Measurements from ENCODE around the gene PLA2R1. TPM values are rescaled to one million over a fixed set of nuclear protein-coding genes. Genes with fewer than 3 reads are reported as not detected.

The PLA2R1 gene
- total RNA-seq, 4 donors from 2014 or later, result 18.3 to 52.0 (median 34.1) TPM

DNA sequence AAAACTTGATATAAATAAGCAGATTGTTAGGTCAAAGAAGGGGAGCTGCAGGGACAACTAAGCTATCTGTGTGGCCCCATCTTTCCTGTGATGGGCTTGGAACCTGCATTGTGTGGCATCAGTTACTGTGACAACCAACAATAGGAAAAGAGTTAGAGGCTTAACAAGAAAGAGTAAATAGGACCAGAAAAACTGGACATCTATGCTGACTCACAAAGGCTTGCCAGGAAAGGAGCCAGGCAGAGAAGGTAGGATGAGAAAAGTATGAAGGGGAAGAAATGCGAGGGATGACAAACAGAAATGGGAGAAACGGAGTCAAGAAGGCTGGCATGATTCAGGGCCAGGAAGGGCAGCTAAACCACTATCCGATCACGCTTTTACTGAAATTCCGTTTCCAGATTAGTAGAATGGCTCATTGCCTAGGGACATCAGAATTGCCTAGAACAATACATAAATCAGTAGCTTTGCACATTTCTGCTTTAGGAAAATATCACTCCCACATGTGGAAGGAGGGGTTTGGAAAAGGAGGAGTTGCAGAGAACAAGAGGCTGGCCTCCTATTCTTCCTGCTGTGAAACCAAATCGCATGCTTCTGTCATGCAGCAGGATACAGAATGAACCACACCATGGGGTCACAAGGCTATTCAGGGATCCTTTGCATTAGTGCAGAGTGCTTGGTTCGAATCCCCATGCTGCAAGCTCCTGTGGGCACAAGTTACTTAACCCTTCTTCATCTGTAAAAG is 7.3 kb downstream of the PLA2R1 start:
- 55 to 62% methylated on average over 7 of the region's 7 CpGs for WGBS, 2 donors
- H3K4me3 ChIP-seq (ENCODE audit: low read depth, poor library complexity, severe bottlenecking), result no peak overlapping the region
- no peak for DNase-seq (ENCODE audit: low spot score in 2 of 2)
- TF ChIP-seq, protein P1, sequence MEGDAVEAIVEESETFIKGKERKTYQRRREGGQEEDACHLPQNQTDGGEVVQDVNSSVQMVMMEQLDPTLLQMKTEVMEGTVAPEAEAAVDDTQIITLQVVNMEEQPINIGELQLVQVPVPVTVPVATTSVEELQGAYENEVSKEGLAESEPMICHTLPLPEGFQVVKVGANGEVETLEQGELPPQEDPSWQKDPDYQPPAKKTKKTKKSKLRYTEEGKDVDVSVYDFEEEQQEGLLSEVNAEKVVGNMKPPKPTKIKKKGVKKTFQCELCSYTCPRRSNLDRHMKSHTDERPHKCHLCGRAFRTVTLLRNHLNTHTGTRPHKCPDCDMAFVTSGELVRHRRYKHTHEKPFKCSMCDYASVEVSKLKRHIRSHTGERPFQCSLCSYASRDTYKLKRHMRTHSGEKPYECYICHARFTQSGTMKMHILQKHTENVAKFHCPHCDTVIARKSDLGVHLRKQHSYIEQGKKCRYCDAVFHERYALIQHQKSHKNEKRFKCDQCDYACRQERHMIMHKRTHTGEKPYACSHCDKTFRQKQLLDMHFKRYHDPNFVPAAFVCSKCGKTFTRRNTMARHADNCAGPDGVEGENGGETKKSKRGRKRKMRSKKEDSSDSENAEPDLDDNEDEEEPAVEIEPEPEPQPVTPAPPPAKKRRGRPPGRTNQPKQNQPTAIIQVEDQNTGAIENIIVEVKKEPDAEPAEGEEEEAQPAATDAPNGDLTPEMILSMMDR (IDR thresholded peaks at IDR 0.05), result no peak
- TF ChIP-seq POLR2A (IDR thresholded peaks at IDR 0.05), result no peak
- intact Hi-C loops (cut with DNase I; ENCODE audit: low total_unique reads), result no loop called here

DNA sequence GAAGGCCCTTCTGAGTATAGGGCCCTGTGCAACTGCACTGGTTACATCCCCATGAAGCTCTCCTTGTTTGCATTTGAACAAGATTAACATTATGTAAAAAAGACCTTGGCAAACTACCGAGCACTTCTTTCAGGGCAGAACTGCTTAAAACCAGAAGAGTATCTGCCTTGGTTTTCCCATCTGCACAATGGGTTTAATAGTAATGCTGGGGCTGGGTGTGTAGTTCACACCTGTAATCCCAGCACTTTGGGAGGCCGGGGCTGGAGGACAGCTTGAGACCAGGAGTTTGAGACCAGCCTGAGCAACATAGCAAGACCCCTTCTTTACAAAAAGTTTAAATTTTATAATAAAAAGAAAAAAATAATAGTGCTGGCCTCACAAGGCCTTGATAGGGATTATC is 8.5 kb downstream of the PLA2R1 start:
- no peak for DNase-seq (ENCODE audit: low spot score in 2 of 2)
- WGBS, 2 donors, result 95 to 100% methylated on average over 2 of the region's 2 CpGs
- intact Hi-C loops (cut with DNase I; ENCODE audit: low total_unique reads), result no loop called here
- H3K4me3 ChIP-seq (ENCODE audit: low read depth, poor library complexity, severe bottlenecking), result no peak overlapping the region
- TF ChIP-seq, protein P1 (IDR thresholded peaks at IDR 0.05), result no peak
- no peak for TF ChIP-seq POLR2A (IDR thresholded peaks at IDR 0.05)

DNA sequence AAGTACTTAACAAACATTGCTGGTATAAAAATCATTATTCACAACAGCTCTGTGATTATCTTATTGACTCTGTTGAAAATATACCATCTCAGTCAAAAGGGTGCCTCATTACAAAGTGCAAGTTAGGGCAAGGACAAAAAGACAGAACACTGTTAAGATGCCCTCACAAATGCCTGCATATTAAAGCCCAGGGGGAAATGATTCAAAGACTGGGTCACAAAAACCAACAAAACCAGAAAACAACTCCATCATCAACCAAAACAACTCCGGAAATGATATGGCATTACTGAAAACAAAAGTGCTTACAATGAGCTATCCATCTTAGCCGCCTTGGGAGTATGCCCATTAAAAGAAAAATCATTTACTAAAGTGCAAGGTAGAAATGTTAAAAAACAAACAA is 9.9 kb downstream of the PLA2R1 start:
- no peak for DNase-seq (ENCODE audit: low spot score in 2 of 2)
- 78 to 83% methylated on average over 2 of the region's 2 CpGs for WGBS, 2 donors
- TF ChIP-seq, protein P1 (IDR thresholded peaks at IDR 0.05), result no peak
- TF ChIP-seq POLR2A (IDR thresholded peaks at IDR 0.05), result no peak
- intact Hi-C loops (cut with DNase I; ENCODE audit: low total_unique reads), result no loop called here
- no peak overlapping the region for H3K4me3 ChIP-seq (ENCODE audit: low read depth, poor library complexity, severe bottlenecking)

DNA sequence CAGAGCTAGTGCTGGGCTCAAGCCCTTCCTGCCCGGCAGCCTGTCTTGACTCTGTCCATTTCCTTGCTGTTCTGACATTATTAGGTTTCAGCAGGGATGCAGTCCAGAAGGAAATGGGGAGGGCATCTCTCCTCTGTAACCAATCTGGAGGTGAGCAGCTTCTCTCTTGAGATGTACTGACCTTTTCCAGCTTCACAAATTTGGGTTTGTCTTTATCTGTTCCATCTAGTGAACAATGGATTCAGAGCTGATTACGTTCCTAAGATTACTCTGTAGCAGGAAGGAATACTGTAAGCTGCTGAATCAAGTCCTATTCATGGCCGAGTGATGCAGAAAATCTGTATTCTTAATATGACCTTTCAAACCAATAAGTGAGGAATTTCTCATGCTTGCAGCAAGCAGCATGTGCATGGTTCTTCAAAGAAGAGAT is 11.0 kb downstream of the PLA2R1 start:
- intact Hi-C loops (cut with DNase I; ENCODE audit: low total_unique reads), result no loop called here
- TF ChIP-seq, protein P1 (IDR thresholded peaks at IDR 0.05), result no peak
- no peak for TF ChIP-seq POLR2A (IDR thresholded peaks at IDR 0.05)
- DNase-seq (ENCODE audit: low spot score in 2 of 2), result no peak
- 53 to 58% methylated on average over 3 of the region's 3 CpGs for WGBS, 2 donors
- H3K4me3 ChIP-seq (ENCODE audit: low read depth, poor library complexity, severe bottlenecking), result no peak overlapping the region

DNA sequence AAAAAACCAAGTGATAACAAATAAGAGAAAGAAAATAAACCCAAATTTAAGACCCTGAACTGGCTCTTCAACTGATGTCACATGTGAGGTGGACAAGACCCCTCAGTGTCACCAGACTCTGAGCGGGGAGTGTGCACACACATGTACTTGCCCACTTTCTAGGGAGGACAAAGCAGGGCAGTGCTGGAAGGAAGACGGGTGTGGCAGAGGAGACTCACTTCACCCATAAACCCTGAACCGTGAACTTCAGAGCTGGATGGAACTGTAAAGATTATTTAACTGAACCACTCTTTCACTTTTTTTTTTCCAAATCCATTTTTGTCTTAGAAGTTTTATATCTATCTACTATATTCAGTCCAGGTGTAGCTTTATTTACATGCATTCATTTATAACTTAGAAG is 12.3 kb downstream of the PLA2R1 start:
- DNase-seq (ENCODE audit: low spot score in 2 of 2), result no peak
- H3K4me3 ChIP-seq (ENCODE audit: low read depth, poor library complexity, severe bottlenecking), result no peak overlapping the region
- WGBS, 2 donors, result 73 to 76% methylated on average over 3 of the region's 3 CpGs
- intact Hi-C loops (cut with DNase I; ENCODE audit: low total_unique reads), result no loop called here
- TF ChIP-seq, protein P1 (IDR thresholded peaks at IDR 0.05), result no peak
- TF ChIP-seq POLR2A (IDR thresholded peaks at IDR 0.05), result no peak

Measured in lower leg skin (tissue), 4 donors.